Measurements from ENCODE around the gene DSTYK.
"Not testable (repeated sequence)": the region's sequence is repeated elsewhere in the genome, so short reads cannot be mapped to it uniquely, and the experiment has no call there.

DSTYK gene

DNA sequence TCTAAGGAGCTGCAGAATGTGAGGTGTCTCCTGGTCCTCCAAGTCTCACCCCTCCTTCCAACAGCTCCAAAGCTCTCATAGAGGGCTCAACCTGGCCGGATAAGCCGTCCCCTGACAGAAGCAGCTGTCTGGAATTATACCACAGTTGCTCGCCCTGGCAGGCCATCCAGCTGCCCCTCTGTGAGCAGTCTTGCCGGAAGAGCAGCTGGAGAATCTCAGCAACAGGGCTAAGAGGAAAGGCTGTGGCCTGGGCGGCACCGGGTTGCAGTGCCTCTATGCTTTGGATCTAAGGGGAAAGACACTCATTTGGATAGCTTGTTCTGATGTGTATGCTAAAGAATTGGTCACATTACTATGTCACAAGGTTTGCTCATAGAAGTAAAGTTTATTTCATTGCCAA is 28.6 kb upstream of the DSTYK start:
- no peak for DNase-seq

DNA sequence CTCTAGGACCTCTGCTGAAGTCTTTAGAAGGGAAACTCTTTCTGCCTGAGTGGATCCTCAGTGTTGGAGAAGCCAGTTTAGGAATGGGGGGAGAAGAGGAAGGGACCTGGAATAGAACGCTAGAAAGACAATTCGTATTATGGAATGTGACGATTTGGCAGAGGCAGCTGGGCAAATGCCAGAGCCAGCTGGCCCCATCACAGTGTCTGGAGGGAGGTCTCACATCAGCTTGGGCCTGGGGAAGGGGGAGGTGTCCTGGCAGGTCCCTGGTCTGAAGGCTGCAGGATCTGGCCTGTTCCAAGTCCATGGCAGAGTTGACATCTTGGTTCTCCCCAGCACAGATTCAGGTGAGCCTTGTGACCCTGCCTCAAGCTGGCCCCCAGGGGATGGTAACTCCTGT is 27.6 kb upstream of the DSTYK start:
- no peak for DNase-seq

DNA sequence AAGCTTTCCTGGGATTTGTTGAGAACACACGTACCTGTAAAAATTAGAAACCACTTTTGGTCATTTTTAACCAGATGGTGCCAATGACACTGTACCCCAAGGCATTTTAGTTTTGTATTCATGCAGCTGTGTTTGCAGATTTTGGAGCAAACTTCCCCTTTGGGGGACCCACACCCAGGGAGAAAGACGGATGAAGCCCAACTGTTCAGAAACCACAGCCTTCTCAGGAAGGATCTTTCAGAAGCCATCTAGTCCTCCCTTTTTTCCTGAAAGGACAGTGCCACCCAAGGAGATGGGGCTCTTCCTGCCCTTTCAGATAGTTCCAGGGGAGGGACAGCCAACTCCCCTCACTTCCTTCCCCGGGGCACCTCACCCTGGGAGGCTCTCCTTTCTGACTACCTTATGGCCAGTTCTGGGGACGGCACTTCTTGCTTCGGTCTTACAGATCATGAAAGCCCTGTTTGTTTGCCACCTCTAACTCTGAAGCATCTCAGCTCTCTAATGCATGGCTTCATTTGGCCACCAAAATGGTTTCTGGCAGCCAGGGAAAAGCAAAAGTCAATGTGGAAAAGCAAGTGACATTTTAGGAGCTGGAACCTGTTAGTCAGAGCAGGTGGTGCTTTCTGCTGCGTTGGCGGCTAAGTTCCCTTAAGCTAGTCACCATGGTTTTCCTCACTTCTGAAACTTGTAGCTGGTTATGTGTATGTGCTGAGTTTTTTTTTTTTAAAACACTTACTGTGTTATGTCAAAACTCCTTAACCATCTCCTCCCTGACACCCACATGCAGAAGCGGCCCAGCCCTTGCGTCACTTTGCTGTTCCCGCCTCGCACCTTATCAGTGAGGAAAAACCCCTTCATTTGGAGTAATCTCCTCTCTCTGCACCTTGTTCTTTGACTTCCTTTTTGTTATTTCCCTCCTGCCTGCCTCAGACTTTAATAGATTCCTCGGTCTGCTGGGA is 26.3 kb upstream of the DSTYK start:
- DNase-seq: no peak

DNA sequence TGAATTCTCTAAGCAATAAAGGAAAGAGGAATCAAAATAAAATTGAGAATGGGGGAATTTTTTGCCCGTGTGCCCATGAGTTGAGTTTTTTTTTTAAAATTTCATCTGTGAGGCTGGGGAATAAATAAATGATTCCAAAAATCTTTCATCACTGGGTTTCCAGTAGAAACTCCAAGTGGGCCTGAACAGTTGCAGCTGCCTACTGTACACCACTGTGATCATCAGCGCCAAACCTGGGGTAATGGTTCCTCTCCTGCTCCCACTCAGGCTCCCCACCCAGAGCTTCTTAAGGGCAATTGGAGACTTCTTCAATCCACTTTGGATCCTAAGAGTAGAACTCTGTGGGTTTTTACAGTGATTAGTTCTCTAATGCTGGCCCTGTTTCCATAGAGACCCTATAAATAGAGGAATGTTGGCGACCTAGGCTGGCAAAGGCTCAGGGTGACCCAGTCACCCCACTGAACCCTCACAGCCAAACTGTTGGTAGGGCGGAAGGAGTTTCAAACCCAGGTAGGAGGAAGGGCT is 25.5 kb upstream of the DSTYK start:
- no peak for DNase-seq

DNA sequence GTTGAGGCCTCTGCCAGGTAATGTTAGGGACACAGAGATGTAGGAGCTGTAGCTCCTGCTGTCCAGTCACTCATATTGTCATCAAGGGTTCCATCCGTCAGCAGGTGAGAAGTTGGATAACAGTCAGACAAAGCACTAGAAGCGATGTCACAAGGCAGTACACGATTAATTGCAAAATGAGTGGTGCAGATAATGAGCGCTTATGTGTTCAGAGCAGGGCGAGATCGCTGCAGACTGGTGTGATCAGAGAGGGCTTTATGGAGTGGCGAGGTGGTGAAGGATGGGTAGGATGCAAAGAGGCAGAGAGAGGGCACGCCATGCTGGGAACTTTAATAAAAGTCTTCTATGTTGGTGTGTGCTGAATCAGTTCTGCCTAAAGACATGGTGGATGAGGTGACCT is 25.0 kb upstream of the DSTYK start:
- no peak for DNase-seq

DNA sequence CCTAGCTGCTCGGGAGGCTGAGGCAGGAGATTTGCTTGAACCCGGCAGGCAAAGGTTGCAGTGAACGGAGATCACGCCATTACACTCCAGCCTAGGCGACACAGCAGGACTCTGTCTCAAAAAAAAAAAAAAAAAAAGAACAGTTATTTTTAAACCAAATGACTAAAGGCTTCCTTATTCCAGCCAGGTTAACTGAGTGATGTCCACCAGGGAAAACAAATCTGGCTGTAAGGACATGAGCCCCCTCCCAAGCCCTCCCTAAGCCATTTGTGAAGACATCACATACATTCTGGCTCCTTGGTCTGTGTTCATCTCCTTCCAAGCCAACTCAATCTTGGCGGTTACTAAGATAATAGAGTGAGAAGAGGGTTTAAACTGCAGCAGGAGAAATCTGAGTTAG is 24.4 kb upstream of the DSTYK start:
- no peak for DNase-seq

DNA sequence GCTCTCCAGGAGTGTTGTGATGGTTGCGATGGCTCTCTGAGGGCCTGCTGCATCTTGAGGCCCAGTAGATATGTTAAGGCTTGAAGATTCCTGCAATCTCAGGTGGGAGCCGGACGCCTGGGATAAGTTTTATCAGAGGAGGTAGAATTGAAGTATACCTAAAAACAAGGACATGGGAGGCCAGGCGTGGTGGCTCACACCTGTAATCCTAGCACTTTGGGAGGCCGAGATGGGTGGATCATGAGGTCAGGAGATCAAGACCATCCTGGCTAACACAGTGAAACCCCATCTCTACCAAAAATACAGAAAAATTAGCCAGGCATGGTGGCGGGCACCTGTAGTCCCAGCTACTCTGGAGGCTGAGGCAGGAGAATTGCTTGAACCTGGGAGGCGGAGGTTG is 22.5 kb upstream of the DSTYK start:
- not testable (repeated sequence) for DNase-seq

DNA sequence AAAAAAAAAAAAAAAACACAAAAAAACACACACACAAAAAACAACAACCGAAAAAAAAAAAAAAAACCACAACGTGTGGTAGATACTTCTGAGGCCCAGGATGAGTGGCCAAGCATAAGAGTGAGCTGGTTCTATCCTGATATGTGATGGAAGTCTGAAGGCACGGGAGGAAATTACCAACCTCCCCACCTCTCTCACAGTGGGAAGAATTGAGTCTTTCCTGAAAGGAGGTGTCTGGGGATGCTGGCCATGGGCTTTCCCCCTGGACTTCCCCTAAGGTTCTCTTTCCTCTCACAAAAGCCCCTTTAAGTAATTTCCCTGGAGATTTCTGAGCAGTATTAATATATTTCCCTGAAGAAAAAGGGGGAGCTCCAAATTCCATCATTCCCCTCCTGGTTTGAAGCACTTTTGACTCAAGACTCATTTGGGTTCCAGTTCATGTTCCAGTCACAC is 21.5 kb upstream of the DSTYK start:
- DNase-seq: no peak

DNA sequence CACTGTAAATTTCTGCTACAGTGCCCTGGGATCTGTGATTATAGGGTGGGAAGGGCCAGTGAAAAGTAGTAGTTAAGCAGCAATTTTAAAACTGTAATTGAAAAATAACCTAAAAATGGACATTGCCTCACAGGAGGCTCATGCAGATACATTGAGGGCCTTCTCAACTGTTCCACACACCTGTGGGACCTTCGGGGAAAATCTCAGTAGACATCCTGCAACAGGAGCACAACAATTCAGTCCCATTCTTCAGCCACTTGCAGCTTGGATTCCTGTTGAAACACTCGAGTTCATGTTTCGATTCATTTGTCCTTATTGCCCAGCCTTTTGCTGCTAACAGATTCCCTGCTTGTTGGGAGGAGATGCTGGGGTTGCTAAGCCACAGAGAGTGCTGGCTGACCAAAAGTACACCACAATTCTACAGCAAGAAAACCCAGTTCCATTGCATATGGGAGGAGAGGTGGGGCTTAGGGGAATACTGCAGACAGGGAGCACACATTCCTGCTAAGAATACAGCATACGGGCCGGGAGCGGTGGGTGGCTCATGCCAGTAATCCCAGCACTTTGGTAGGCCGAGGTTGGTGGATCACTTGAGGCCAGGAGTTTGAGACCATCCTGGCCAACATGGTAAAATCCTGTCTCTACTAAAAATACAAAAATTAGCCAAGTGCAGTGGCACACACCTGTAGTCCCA is 20.8 kb upstream of the DSTYK start:
- no peak for DNase-seq

DNA sequence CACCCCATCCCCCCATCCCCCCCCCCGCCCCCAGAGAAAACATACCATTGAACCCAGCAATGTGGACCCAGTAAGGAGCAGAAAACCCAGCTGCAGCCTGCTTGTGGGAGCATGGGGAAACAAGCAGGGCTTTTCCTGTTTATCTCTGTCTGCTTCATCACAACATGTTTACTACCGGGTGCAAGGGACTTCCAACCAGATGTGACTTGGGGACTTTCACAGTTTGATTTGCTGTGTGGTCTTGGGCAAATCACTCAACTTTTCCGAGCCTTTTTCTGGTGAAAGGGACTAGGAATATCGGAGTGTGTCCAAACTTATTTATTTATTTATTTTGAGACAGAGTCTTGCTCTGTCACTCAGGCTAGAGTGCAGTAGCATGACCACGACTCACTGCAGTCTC is 19.5 kb upstream of the DSTYK start:
- DNase-seq: no peak

DNA sequence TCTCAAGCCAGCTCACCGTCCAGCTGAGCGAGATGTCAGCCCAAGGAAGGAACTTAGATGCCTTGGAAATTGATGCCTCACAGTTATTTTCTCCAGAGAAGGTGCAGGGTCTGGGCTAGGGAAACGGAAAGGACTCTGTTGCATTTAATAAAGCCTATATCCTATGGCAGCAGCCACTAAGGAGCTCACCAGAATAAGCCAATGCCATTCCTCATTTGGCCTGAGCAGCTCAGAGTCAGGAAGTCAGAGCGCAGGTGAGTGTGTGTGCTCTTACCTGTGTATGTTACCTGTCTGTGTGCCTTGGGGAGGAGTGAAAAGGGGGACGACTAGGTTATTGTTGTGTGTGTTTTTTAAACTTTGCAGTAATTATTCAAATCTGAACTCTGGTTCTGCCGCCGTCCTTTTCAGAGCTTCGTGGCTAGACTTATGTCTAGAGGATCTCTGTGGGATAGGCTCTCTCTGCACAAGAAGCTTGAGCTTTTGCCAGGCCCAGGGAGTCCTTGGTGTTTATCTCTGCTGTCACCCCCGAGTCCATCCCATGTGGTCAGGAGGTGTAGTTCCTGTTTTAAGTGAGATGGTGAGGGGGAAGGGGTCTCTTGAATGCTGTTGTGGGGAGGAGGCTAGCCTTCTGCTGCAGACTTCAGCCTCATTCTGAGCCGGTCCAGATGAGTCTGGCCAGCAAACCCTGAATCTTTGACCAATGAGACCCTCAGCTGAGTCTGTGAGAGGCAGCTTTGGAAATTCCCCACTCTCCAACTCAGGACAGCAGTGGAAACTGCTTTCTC is 18.6 kb upstream of the DSTYK start:
- no peak for DNase-seq

DNA sequence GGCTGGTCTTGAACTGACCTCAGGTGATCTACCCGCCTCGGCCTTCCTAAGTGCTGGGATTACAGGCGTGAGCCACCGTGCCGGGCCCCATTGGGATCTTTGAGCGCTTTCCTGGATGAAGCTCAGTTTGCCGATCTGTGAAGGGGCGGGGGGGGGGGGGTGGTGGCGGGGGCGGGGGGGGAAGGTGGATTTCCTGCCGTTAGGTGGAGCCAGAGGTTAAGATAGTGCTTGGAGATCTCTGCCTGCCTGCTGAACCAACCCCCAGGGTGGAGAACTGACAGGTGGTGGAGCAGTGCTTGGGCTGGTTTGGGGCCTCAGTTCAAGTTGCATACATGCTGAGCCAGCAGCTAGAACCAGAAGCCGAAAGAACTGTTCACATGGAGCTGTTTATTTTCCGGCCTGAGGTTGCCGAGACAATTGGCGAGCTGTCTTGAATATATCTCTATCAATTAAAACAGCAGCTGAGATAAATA is 17.9 kb upstream of the DSTYK start:
- peak; percentile 18 for DNase-seq

DNA sequence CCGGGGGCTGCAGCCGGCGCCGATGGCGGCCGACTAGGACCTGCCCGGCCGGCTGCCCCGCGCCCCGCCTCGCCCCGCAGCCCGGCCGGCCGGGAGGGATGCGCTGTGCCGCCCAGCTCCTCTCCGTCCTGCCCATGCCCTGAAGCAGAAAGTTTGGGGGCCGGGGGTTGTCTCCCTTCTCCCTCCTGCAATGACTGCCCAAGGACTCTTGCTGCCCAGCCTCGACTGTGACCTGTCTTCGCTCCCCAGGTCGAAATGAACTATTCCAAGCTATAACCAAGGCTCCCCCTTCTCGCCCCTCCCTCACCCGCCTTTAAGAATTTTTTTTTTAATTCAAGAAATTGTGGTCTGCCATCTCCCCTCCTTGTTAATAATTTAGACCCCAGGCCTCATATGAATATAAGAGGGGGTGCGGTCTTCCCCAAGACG is 16.6 kb upstream of the DSTYK start:
- no peak for DNase-seq

DNA sequence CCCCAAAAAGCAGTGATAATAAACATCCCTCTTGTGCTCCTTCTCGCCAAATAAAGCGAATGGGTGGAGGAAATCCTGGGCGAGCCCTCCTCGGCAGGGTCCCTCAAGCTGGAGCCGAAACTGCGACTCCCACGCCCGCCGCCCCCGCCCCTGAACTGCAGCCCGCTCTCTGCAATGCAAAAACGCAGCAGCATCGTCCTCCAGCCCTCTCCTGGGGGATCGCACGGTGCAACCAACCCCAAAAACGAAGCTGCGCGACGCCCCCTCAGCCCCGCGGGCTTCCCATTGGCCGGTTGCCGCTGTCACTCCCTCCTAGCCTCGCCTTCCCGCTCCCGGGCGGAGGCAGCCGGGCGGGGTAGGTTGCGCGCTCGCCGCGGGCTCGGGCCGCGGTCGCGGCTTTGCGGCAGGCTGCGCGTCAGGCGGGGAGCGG is 16.1 kb upstream of the DSTYK start, which contains the start of gene TMCC2:
TMCC2 (plus strand) TSS at position 363 of the 430 bp plus-strand sequence. CDS start 619 bp downstream, outside the sequence.
- DNase-seq: peak; percentile 75

DNA sequence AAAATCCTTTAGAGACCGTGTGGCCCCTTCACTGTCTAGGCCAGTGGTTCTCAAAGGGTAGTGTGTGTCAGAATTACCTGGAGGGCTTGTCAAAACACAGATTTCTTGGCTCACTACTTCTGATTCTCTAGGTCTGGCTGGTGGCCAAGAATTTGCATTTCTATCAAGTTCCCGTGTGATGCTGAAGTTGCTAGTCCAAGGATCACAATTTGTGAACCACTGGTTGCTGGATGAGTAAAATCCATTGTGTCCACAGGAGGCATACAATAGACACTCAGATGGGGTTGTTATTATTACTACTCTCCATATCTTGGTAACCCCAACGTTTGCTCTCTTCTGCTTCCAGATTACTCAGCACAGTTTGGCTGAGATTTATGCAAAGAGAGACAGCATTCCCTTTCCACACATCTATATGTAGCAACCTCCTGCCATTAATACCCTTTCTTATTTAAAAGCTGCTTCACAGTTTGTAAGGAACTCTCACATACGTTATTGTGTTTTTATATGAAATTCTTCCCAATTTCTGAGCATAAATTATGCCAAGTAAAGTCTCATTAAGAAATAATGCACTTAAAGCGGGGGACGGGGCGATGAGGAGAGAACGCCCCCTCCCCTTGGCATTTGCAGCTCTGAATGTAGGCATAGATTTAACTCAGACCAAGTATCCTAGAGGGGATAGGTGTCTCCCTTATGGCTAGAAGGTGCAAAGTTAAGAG is 15.5 kb upstream of the DSTYK start:
- no peak for DNase-seq

DNA sequence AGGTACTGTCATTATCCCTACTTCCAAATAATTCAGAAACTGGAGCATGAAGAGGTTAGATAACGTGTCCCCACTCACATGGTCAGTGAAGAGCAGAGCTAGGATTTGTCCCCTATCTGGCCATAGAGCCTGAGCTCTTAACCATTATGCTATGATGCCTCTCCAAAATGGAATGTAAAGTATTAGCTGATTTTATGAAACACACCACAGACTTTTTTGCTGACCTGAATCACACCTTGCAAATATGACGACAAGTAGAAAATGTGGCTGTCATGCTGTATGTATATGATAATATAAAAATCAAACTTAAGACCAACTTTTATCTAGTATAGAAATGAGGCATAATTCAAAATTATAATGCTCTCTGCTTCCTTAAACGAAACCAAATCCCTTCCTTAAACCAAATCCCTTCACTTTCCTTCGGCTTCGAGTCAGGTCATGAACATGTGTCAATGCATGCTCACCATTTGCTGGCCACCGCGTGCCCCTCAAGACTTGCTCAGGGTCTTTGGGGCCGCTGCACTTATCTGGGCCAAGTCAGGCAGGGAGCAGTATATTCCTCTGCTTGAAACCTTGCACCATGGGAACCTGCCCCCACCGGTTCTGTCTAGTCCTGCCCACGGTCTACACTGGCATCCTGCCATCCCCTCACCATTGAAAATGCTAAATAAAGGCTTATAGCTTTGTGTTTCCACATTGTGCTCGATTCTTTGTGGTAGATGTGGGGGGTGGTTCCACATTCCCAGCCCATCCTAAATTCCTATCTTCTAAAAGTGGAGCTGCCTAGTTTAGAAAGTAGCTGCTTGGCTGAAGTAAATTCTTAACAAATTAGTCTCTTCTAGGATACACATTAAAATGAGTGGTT is 14.6 kb upstream of the DSTYK start:
- no peak for DNase-seq

DNA sequence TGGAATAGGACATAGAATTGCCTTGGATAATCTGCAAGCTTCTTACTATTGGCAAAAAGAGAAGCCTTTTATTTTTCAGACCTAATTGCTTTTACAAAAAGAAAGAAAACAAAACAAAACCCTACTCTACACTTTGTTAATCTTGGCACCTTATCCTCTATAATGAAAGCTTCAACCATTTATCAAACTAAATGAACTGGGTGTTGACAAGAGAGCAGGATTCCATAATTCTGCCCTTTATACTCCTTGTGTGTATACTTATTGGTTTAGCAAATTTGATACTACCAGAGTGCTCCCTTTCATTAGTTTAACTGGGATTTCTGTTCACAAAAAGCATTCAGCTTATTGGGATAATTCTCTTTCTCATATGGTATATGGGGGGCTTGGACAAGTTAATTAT is 13.2 kb upstream of the DSTYK start:
- no peak for DNase-seq

DNA sequence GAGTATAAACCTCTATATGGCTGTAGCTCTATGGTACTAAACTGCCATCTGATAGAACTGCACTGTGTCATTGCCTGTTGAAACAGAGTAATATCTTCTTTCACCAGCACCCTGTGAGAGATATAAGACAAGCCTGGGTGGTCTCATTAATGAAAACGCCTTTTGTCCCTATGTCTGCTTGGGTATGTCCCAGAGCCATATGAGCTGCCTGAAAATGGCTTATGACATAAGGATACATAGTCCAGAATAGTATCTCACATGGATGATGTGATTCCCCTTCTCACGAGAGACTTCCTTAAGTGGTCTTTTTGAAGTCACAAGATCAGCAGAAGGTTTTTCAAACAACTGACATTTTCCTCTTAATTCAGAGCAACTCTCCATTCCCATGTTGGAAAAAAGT is 8.9 kb upstream of the DSTYK start:
- DNase-seq: no peak

DNA sequence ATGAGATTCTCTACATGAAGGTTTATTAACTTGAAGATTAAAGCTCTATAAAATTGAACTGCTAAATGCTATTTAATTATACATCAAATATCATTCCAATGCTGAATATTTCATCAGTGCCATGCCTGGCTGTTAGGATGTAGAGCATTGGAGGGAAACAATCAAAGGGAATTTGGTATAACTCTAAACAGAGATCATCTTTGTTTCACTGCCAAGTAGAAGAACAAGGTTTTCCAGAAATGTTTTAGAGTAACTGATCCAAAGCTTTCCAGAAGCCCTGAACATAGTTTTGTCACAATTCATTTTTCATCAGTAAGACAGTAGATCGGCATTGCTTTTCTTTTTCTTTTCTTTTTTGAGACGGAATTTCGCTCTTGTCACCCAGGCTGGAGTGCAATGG is 5.9 kb upstream of the DSTYK start:
- no peak for DNase-seq

DNA sequence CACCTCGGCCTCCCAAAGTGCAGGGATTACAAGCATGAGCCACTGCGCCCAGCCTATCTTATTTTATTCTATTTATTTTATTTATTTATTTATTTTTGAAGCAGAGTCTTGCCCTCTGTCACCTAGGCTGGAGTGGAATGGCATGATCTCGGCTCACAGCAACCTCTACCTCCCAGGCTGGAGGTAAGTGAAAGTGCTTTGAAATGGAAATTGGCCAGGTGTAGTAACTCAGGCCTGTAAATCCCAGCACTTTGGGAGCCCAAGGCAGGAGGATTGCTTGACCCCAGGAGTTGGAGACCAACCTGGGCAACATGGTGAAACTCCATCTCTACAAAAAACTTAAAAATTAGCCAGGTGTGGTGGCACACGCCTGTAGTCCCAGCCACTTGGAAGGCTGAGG is 5.1 kb upstream of the DSTYK start:
- no peak for DNase-seq

DNA sequence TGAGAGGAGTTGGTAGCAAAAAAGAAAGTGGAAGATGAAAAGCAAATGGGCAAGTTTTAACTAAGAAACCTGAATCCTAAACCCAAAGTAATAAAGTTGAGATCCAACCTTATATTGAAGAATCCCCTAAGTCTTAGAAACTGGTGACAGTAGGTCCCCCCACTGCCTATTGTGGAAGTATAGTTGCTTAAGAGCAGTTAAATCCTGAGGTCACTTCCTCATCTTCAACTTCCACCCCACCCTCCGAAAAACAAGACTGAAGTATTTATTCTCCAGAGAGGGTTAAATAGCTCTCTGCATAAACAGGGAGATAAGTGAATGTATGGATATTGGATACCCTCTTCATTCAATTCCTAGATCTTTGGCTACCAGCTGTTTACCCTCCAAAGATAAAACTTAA is 3.3 kb upstream of the DSTYK start:
- DNase-seq: no peak

Data from T1000 (cell line).